NCI-H524 treated with DMSO at 0.1 percent for 48 hours (cell line): ENCODE measurements around the gene ZNF784.
"Not testable (repeated sequence)": the region's sequence is repeated elsewhere in the genome, so short reads cannot be mapped to it uniquely, and the experiment has no call there.

Experiments used
- DNase-seq: peaks from one replicate; lab custom pipeline; 2025; lab: John Stamatoyannopoulos, UW

ZNF784 gene

DNA sequence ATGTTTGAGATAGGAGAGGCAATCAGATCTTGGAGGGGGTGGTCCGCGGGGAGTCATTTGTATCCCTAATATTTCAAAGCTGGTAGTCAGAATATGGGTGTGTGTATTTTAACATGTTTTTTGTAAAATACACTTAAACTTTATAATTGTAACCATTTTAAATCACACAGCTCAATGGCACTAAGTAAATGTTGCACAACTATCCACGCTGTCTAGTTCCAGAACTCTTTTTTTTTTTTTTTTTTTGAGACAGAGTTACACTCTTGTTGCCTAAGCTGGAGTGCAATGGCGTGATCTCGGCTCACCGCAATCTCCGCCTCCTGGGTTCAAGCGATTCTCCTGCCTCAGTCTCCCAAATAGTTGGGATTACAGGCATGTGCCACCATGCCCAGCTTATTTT lies 40.5 kb downstream of the ZNF784 start:
- DNase-seq = not testable (repeated sequence)

DNA sequence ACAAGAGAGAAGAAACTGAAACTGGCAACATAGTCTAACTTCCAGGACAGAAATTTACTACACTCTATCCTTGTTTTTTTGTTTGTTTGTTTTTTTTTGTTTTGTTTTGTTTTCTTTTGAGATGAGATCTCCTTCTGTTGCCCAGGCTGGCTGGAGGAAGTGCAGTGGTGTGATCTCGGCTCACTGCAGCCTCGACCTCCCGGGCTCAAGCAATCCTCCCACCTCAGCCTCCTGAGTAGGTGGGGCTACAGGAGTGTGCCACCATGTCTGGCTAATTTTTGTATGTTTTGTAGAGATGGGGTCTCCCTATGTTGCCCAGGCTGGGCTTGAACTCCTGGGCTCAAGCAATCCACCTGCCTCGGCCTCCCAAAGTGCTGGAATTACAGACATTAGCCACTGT lies 42.1 kb downstream of the ZNF784 start:
- not testable (repeated sequence) for DNase-seq

DNA sequence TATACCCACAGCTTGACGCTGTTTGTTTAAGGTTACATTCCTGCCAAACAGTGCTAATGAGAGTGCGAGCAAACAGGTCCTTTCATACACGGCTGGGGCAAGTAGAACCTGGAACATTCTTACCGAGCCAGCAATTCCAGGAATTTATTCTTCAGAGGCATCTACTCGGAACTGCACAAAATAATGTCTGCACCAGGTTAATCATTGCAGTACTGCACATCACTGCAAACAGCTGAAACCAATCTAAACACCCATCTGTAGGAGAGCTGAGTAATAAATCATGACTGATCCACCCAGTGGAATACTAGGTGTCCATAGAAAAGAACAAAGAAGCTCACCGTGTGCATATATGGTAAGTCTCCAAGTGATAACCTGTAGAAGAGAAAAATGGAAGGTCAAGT lies 42.5 kb downstream of the ZNF784 start:
- DNase-seq = no peak

DNA sequence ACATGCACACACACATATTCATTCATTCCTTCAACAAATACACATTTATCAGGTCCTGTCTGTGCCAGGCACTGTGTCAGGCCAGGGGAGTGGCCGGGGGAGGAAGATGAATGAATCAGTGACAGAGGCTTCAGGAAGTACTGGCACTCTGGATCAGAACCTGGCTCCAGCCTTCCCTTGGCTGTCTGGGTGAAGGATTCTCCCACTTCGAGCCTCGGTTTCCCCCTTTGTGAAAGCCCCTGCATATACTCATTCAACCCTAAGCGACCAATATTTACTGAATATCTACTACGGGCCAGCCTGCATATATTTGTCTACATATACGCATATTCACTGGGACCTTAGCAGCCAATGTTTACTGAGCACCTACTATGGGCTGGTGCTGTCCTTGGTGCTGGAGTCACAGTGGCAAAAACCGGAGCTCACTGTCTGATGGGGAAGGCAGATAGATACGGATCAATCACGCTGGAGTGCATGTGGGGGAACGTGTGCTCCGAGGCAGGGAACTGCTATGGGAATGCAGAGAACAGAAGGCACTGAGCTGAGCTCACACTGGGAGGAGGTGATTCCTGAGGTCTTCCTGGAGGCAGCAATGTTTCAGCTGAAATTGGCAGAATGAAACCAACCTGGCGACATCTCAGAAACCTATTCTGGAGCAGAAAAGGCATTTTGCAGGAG lies 43.1 kb downstream of the ZNF784 start:
- no peak for DNase-seq

DNA sequence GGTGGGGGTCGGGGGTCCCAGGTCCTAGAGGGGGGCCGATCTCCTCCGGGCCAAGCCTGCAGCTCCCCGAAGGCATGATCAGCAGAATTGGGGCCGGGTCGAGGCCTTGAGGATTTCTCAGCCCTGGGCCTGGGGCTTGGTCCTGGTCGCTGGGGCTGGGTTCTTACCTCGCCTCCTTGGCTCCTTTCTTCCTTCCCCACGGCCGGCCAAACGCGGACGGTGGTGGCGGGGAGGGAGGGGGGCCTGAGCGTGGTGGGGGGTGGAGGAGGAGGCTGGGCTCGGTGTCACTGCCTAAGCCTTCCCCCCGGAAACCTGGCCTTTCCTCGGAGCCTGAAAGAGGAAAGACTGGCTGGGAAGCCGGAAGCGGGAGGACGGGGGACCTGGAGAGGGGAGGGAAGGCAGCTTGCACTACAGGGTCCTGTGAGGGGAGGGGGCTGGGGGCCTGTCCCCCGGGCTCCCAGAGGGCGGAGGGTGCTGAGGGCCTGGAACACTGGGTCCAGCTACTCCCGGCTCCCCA lies 43.7 kb downstream of the ZNF784 start, which contains the start of gene ZNF579:
ZNF579 (minus strand) TSS at position 221 of the 517 bp plus-strand sequence. CDS start 1,209 bp downstream, outside the sequence.
- peak; percentile 9 for DNase-seq

DNA sequence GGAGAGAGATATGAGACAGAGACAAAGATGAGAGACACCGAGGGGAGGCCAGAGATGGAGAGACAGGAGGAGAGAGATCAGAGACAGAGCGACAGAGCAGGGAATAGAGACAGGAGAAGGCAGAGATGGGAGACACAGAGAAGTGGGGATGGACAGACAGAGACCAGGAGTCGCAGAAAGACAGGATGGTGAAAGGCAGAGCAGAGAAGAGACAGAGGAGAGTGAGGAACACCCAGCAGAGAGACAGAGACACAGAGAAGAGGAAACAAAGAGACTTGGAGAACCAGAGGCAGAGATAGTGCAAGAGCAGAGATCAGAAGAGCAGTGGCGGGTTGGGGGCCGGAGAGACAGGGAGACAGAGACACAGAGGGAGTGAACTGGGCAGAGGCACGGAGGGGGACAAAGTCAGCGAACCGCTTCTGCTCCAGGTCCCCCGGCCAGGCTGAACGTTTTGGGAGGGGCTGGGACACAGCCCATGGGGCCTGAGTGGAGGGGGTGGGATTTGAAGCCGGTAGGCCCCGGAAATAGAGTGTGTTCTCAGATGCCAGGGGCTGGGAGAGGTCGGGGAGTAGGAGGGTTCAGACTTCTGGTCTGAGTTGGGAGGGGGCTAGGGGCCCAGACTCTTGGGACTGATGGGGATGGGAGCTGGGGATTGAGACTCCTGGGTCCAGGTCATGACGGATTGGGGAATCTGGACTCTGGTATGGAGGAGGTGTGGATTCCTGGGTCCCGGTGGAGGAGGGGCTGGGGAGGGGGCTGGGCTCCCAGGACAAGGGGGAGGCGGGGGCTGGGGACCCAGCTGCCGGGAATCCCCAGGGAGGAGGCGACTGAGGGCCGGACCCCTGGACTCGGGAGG lies 44.4 kb downstream of the ZNF784 start:
- DNase-seq = no peak

DNA sequence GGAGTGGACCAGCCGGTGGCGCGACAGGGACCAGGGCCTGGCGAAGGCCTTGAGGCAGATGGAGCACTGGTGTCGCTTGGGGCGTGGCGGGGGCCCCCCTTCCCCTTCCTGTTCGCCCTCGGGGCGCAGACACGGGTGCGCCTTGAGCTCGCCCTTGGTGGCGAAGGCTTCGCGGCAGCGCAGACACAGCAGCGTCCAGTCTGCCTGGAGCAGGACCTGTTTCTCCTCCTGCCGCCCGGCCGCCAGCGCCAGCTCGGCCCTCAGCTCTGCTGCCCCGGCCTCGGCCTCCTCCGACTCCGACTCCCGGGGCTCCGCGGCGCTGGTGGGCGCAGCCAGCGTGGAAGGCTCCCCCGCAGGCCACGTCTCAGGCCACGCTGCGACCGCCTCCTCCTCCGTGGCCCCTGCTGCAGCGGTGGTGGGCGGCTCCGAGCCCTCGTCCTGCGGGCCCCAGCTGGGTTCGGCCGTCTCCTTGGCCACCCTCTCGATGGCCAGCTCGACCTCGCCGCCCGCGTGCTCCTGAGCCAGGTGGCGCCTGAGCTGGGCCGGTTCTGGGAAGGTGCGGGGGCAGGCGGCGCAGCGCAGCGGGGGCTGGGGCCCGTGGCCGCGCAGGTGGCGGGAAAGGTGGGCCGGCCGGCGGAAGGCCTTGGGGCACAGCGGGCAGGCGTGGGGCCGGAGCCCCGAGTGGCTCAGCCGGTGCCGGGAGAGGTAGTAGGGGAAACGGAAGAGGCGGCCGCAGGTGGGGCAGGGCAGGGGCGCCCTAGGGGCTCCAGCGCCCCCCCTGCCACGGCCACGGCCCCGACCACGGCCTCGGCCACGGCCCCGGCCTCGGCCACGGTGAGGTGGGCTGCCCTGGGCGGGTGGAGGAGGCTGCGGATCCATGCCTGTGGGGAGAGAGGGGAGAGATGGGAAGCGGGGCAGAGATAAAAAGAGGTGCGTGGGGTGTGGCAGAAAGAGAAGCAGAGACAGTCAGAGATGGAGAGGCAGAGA lies 45.3 kb downstream of the ZNF784 start:
- no peak for DNase-seq

DNA sequence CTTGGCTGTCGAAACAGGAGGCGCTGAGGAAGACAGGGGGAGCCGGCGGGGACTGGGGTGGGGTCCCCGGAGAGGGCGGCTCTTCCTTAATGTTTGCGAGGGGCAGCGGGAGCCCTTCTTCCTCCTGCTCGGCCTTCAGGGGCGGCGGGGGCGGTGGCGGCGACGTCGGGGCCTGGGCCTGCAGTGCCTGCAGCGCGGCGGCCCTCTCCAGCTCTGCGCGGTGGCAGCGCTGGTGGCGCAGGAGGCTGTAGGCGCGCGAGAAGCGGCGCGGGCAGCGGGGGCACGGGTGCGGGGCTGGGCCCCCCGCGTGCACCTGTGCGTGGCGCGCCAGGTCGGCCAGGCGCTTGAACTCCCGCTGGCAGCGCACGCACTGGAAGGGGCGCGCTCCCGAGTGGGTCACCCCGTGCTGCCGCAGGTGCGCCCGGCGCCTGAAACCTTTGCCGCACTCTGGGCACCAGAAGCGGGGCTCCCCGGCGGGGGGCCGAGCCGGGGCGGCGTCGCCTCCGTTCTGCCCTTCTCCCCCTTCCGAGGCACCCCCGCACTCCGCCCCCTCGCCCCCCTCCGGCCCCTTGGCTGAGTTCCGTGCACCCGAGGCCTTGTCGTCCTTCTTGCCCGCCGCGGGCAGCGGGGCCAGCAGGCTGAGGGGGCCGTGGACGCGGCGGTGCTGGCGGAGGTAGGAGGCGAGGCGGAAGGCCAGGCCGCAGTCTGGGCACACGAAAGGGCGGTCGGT lies 46.2 kb downstream of the ZNF784 start:
- DNase-seq = no peak

DNA sequence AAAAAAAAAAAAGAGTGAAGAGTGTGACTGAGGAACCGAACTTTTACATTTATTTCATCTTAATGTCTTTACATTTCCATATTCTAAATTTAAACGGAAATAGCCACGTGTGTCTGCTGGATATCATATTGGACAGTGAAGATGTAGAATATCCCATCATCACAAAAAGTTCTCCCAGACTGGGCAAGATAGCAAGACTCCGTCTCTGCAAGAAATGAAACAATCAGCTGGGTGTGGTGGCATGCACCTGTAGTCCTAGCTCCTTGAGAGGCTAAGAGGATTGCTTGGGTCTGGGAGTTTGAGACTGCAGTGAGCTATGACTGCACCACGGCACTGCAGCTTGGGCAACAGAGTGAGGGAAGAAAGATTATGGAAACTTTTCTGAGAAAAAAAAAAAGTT lies 47.6 kb downstream of the ZNF784 start:
- no peak for DNase-seq

DNA sequence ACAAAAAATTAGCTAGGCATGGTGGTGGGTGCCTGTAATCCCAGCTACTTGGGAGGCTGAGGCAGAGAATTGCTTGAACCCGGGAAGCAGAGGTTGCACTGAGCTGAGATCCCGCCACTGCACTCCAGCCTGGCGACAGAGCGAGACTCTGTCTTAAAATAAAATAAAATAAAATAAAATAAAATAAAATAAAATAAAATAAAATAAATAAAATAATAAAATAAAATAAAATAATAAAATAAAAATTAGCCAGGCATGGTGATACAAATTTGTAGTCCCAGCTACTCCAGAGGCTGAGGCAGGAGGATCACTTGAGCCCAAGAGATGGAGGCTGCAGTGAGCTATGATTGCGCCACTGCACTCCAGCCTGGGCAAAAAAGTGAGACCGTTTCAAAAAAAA lies 50.4 kb downstream of the ZNF784 start:
- DNase-seq = not testable (repeated sequence)
